HG03139 (cell line): ENCODE data around the gene LRRK1.
A peak's percentile ranks its signal among the peaks of the same experiment; 100 is the strongest.

Experiments
- ATAC-seq: cut with Tn5 transposase; IDR thresholded peaks from one replicate; pipeline ENCODE4 v1.9.1; 2021; ENCODE audit not compliant: unreplicated experiment

LRRK1 gene

GRCh38 chr15:101019366-101019896 lies 100.3 kb downstream of the LRRK1 start:
- no peak for ATAC-seq

- ATAC-seq, result no peak
These were observed 101.3 kb downstream of the LRRK1 start for GRCh38 chr15:101020451-101020850.

GRCh38 chr15:101020945-101021344 lies 101.8 kb downstream of the LRRK1 start:
- no peak for ATAC-seq

- ATAC-seq, result no peak
These were observed 103.1 kb downstream of the LRRK1 start for GRCh38 chr15:101022306-101022705.

GRCh38 chr15:101022876-101023275 lies 103.7 kb downstream of the LRRK1 start:
- ATAC-seq, result no peak

- no peak for ATAC-seq
These were observed 104.4 kb downstream of the LRRK1 start for GRCh38 chr15:101023501-101024072.

- ATAC-seq, result no peak
These were observed 105.0 kb downstream of the LRRK1 start for GRCh38 chr15:101024073-101024695.

- ATAC-seq, result no peak
These were observed 105.7 kb downstream of the LRRK1 start for GRCh38 chr15:101024706-101025500.

- no peak for ATAC-seq
These were observed 106.3 kb downstream of the LRRK1 start for GRCh38 chr15:101025501-101025885.

GRCh38 chr15:101025896-101026631 lies 106.9 kb downstream of the LRRK1 start:
- no peak for ATAC-seq

- ATAC-seq, result no peak
These were observed 107.6 kb downstream of the LRRK1 start for GRCh38 chr15:101026656-101027272.

GRCh38 chr15:101027273-101027901 lies 108.2 kb downstream of the LRRK1 start:
- no peak for ATAC-seq

- ATAC-seq, result no peak
These were observed 108.8 kb downstream of the LRRK1 start for GRCh38 chr15:101027920-101028319.

GRCh38 chr15:101028321-101028720 lies 109.2 kb downstream of the LRRK1 start:
- ATAC-seq, result no peak

GRCh38 chr15:101028772-101029438 lies 109.7 kb downstream of the LRRK1 start:
- ATAC-seq, result no peak

GRCh38 chr15:101029971-101030661 lies 111.0 kb downstream of the LRRK1 start:
- no peak for ATAC-seq

GRCh38 chr15:101031213-101031612 lies 112.1 kb downstream of the LRRK1 start:
- no peak for ATAC-seq

- ATAC-seq, result no peak
These were observed 114.6 kb downstream of the LRRK1 start for GRCh38 chr15:101033801-101034200.

GRCh38 chr15:101035611-101036010 lies 116.5 kb downstream of the LRRK1 start:
- peak; percentile 63 for ATAC-seq
